GM23338 (cell line): ENCODE results near the gene RAB15.

Experiments
- EZH2 ChIP-seq: fragments of 200-600 bp; sonication (generic); IDR thresholded peaks from one replicate; pipeline ENCODE4 v1.8.0; 2017; ENCODE audit warnings: antibody characterized with exemption, mild to moderate bottlenecking, low read depth; ENCODE audit not compliant: unreplicated experiment
- EZH2phosphoT487 ChIP-seq: fragments of 200-600 bp; sonication (generic); IDR thresholded peaks from one replicate; pipeline ENCODE4 v1.8.1; 2018; ENCODE audit warnings: antibody characterized with exemption; ENCODE audit not compliant: unreplicated experiment
- NANOG ChIP-seq: IDR thresholded peaks from 2 replicates; pipeline ENCODE4 v1.6.1; 2016; ENCODE audit warnings: antibody characterized with exemption, borderline replicate concordance
- POLR2AphosphoS5 ChIP-seq: IDR thresholded peaks from 2 replicates; pipeline ENCODE4 v1.6.1; 2016; ENCODE audit warnings: antibody characterized with exemption, low read depth
- STAT1 ChIP-seq: IDR thresholded peaks from one replicate; pipeline ENCODE4 v1.6.1; 2016; ENCODE audit warnings: antibody characterized with exemption; ENCODE audit not compliant: unreplicated experiment
- ZNF331 ChIP-seq: fragments of 250-450 bp; sonication (Bioruptor Pico); IDR thresholded peaks from 2 replicates; pipeline ENCODE4 v1.5.0; 2020; ENCODE audit warnings: low read depth, mild to moderate bottlenecking, moderate library complexity
- TF ChIP-seq, protein P1 (sequence below), 2 experiments: fragments of 200-600 bp in 1 of 2; sonication (generic) in 1 of 2; conservative IDR thresholded peaks; 2 replicates each; pipeline versions ENCODE4 v1.5.1 to v1.6.1; 2016 to 2017; ENCODE audit warnings: antibody characterized with exemption in 2 of 2, low read depth in 2 of 2, mild to moderate bottlenecking in 2 of 2, moderate library complexity in 1 of 2
- TF ChIP-seq, protein P2 (sequence below): IDR thresholded peaks from 2 replicates; pipeline ENCODE4 v1.6.1; 2016; ENCODE audit warnings: antibody characterized with exemption

DNA sequence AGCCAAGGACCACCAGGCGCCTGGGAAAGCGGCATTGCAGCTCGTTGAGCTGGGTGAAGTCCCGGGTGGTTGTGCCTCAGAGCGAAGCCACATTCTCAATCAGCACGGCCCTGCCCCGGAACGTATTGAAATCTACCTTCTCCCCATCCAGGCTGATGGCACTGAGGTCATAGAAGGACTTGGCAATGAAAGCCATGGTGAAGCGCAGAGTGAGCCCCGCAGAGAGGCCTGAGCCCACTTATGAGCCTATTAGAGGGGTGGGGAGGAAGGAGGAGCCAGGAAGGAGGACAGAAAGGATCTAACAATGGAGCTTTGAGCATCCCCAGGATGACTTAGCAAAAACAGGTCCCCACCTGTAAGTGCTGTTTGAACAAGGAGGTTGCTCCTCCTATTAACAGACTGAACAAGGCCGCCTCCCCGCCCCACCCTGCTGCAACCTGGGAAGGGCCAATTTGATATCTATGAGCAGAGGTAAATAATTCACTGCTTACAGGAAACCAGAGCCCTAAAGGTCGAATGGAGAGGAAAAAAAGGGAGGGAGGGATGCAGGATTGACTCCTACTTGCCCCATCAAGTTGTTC, 29.5 kb downstream of the RAB15 start, which contains the start of gene GPX2:
- no peak for TF ChIP-seq EZH2
- TF ChIP-seq ZNF331 = no peak
- TF ChIP-seq, protein P1, sequence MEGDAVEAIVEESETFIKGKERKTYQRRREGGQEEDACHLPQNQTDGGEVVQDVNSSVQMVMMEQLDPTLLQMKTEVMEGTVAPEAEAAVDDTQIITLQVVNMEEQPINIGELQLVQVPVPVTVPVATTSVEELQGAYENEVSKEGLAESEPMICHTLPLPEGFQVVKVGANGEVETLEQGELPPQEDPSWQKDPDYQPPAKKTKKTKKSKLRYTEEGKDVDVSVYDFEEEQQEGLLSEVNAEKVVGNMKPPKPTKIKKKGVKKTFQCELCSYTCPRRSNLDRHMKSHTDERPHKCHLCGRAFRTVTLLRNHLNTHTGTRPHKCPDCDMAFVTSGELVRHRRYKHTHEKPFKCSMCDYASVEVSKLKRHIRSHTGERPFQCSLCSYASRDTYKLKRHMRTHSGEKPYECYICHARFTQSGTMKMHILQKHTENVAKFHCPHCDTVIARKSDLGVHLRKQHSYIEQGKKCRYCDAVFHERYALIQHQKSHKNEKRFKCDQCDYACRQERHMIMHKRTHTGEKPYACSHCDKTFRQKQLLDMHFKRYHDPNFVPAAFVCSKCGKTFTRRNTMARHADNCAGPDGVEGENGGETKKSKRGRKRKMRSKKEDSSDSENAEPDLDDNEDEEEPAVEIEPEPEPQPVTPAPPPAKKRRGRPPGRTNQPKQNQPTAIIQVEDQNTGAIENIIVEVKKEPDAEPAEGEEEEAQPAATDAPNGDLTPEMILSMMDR (conservative IDR thresholded peaks at IDR 0.05; ENCODE audit: low read depth in 2 of 2) = no peak
- no peak for TF ChIP-seq POLR2AphosphoS5
- no peak for TF ChIP-seq EZH2phosphoT487
- TF ChIP-seq, protein P2, sequence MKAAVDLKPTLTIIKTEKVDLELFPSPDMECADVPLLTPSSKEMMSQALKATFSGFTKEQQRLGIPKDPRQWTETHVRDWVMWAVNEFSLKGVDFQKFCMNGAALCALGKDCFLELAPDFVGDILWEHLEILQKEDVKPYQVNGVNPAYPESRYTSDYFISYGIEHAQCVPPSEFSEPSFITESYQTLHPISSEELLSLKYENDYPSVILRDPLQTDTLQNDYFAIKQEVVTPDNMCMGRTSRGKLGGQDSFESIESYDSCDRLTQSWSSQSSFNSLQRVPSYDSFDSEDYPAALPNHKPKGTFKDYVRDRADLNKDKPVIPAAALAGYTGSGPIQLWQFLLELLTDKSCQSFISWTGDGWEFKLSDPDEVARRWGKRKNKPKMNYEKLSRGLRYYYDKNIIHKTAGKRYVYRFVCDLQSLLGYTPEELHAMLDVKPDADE = no peak
- TF ChIP-seq STAT1 = no peak
- TF ChIP-seq NANOG = no peak
